Effector memory CD8-positive, alpha-beta T cell (primary cell): ENCODE results near the gene MRLN.
"Not testable (repeated sequence)": the region's sequence is repeated elsewhere in the genome, so short reads cannot be mapped to it uniquely, and the experiment has no call there.

ENCODE experiments used
- ATAC-seq: fragments of 150-1000 bp; cut with Tn5 transposase; replicated peaks from 2 replicates; pipeline ENCODE4 v1.10.0; 2021; ENCODE audit warnings: mild to moderate bottlenecking, moderate library complexity
- DNase-seq, 3 experiments: peaks; one replicate each; pipeline ENCODE4 v3.0.0; 2021
- H3K27ac Mint-ChIP-seq, 2 donors: one replicate each; pipeline ENCODE4 v1.8.0; 2022; ENCODE audit warnings: mild to moderate bottlenecking in 2 of 2, mixed read lengths in 2 of 2, moderate library complexity in 2 of 2
- H3K27me3 Mint-ChIP-seq, 2 donors: one replicate each; pipeline ENCODE4 v1.8.0; 2022; ENCODE audit warnings: mixed read lengths in 2 of 2
- H3K36me3 Mint-ChIP-seq: one replicate; pipeline ENCODE4 v1.8.0; 2022; ENCODE audit warnings: mild to moderate bottlenecking, moderate library complexity, mixed read lengths; ENCODE audit not compliant: insufficient read depth
- H3K4me1 Mint-ChIP-seq, 2 donors: one replicate each; pipeline ENCODE4 v1.8.0; 2022; ENCODE audit warnings: low read depth in 2 of 2, mixed read lengths in 2 of 2
- H3K4me3 Mint-ChIP-seq, 2 donors: one replicate each; pipeline ENCODE4 v1.8.0; 2022; ENCODE audit warnings: mild to moderate bottlenecking in 2 of 2, mixed read lengths in 2 of 2, moderate library complexity in 2 of 2
- H3K9me3 Mint-ChIP-seq, 2 donors: one replicate each; pipeline ENCODE4 v1.8.0; 2022; ENCODE audit warnings: mixed read lengths in 2 of 2

MRLN gene

GRCh38 chr10:59771162-59771807 is 18.0 kb upstream of the MRLN start:
- H3K36me3 Mint-ChIP-seq, result no peaks in the 10 kb centered on the region
- DNase-seq (no peak), ATAC-seq (no peak)
- H3K4me1 Mint-ChIP-seq, result no peaks in the 10 kb centered on the region
- H3K9me3 Mint-ChIP-seq, result no peaks in the 10 kb centered on the region
- no peak overlapping the region for H3K4me3 Mint-ChIP-seq
- H3K27ac Mint-ChIP-seq, result no peak overlapping the region
- peaks cover 7 to 15% of the 10 kb centered on the region in 2 donors for H3K27me3 Mint-ChIP-seq

GRCh38 chr10:59770689-59771088 is 17.4 kb upstream of the MRLN start:
- Mint-ChIP-seq H3K9me3 (no peaks in the 10 kb centered on the region), H3K27ac (no peak overlapping the region), H3K4me3 (no peak overlapping the region), H3K36me3 (no peaks in the 10 kb centered on the region), H3K4me1 (no peaks in the 10 kb centered on the region), H3K27me3 (peaks cover 7 to 15% of the 10 kb centered on the region in 2 donors)
- DNase-seq (no peak), ATAC-seq (no peak)

GRCh38 chr10:59762505-59762904 is 9.2 kb upstream of the MRLN start:
- H3K36me3 Mint-ChIP-seq, result no peaks in the 10 kb centered on the region
- no peak overlapping the region for H3K4me3 Mint-ChIP-seq
- ATAC-seq, result no peak
- DNase-seq, result no peak
- peaks cover 18 to 34% of the 10 kb centered on the region in 2 donors for H3K27me3 Mint-ChIP-seq
- H3K27ac Mint-ChIP-seq, result no peak overlapping the region
- H3K4me1 Mint-ChIP-seq, result no peaks in the 10 kb centered on the region
- no peaks in the 10 kb centered on the region for H3K9me3 Mint-ChIP-seq

GRCh38 chr10:59757966-59758365 is 4.7 kb upstream of the MRLN start:
- Mint-ChIP-seq H3K9me3 (no peaks in the 10 kb centered on the region), H3K4me3 (no peak overlapping the region), H3K27ac (no peak overlapping the region), H3K4me1 (no peaks in the 10 kb centered on the region), H3K27me3 (peaks cover 13 to 29% of the 10 kb centered on the region in 2 donors), H3K36me3 (no peaks in the 10 kb centered on the region)
- ATAC-seq (no peak), DNase-seq (no peak)

GRCh38 chr10:59754951-59755350 is 1.7 kb upstream of the MRLN start:
- Mint-ChIP-seq H3K9me3 (no peaks in the 10 kb centered on the region), H3K36me3 (no peaks in the 10 kb centered on the region), H3K4me3 (no peak overlapping the region), H3K4me1 (no peaks in the 10 kb centered on the region), H3K27me3 (peaks cover 22 to 32% of the 10 kb centered on the region in 2 donors), H3K27ac (no peak overlapping the region)
- no peak for ATAC-seq
- DNase-seq, result no peak

GRCh38 chr10:59752278-59752940 is 846 bp downstream of the MRLN start:
- Mint-ChIP-seq H3K4me3 (no peak overlapping the region), H3K27me3 (peaks cover 26 to 38% of the 10 kb centered on the region in 2 donors), H3K36me3 (no peaks in the 10 kb centered on the region), H3K4me1 (no peaks in the 10 kb centered on the region), H3K27ac (no peak overlapping the region), H3K9me3 (no peaks in the 10 kb centered on the region)
- DNase-seq (no peak), ATAC-seq (no peak)

- no peaks in the 10 kb centered on the region for H3K9me3 Mint-ChIP-seq
- no peak overlapping the region for H3K27ac Mint-ChIP-seq
- H3K4me3 Mint-ChIP-seq, result no peak overlapping the region
- DNase-seq (no peak), ATAC-seq (no peak)
- H3K36me3 Mint-ChIP-seq, result no peaks in the 10 kb centered on the region
- peaks cover 32 to 43% of the 10 kb centered on the region in 2 donors for H3K27me3 Mint-ChIP-seq
- no peaks in the 10 kb centered on the region for H3K4me1 Mint-ChIP-seq
Measured at GRCh38 chr10:59750155-59750945, 2.9 kb downstream of the MRLN start.

GRCh38 chr10:59748834-59749233 is 4.4 kb downstream of the MRLN start:
- H3K9me3 Mint-ChIP-seq, result no peaks in the 10 kb centered on the region

GRCh38 chr10:59745163-59745650 is 8.0 kb downstream of the MRLN start:
- Mint-ChIP-seq H3K4me1 (no peaks in the 10 kb centered on the region), H3K36me3 (no peaks in the 10 kb centered on the region), H3K27me3 (peaks cover 15 to 18% of the 10 kb centered on the region in 2 donors), H3K9me3 (no peaks in the 10 kb centered on the region), H3K27ac (no peak overlapping the region), H3K4me3 (no peak overlapping the region)
- ATAC-seq (no peak), DNase-seq (no peak)

More at GRCh38 chr10:59748834-59749233, 4.4 kb downstream of the MRLN start:
- Mint-ChIP-seq H3K4me3 (no peak overlapping the region), H3K27me3 (peaks cover 32 to 40% of the 10 kb centered on the region in 2 donors), H3K36me3 (no peaks in the 10 kb centered on the region), H3K27ac (no peak overlapping the region), H3K4me1 (no peaks in the 10 kb centered on the region)
- no peak for DNase-seq
- no peak for ATAC-seq

GRCh38 chr10:59744762-59745161 is 8.5 kb downstream of the MRLN start:
- not testable (repeated sequence) for DNase-seq, H3K36me3 Mint-ChIP-seq, H3K4me3 Mint-ChIP-seq, H3K27ac Mint-ChIP-seq, H3K4me1 Mint-ChIP-seq, H3K9me3 Mint-ChIP-seq, ATAC-seq
- peaks cover 14 to 17% of the 10 kb centered on the region in 2 donors for H3K27me3 Mint-ChIP-seq

- H3K4me3 Mint-ChIP-seq, H3K4me1 Mint-ChIP-seq, H3K36me3 Mint-ChIP-seq, ATAC-seq, H3K9me3 Mint-ChIP-seq, DNase-seq, H3K27ac Mint-ChIP-seq: not testable (repeated sequence)
- H3K27me3 Mint-ChIP-seq, result peaks cover 14 to 17% of the 10 kb centered on the region in 2 donors
Measured at GRCh38 chr10:59744156-59744555, 9.1 kb downstream of the MRLN start.

- Mint-ChIP-seq H3K4me1 (no peaks in the 10 kb centered on the region), H3K4me3 (no peak overlapping the region), H3K9me3 (no peaks in the 10 kb centered on the region), H3K36me3 (no peaks in the 10 kb centered on the region), H3K27ac (no peak overlapping the region), H3K27me3 (peaks cover 9 to 14% of the 10 kb centered on the region in 2 donors)
- ATAC-seq (no peak), DNase-seq (no peak)
Measured at GRCh38 chr10:59741583-59741982, 11.7 kb downstream of the MRLN start.

GRCh38 chr10:59741048-59741447 is 12.2 kb downstream of the MRLN start:
- no peaks in the 10 kb centered on the region for H3K4me1 Mint-ChIP-seq
- peaks cover 9 to 14% of the 10 kb centered on the region in 2 donors for H3K27me3 Mint-ChIP-seq
- ATAC-seq (no peak), DNase-seq (no peak)
- H3K36me3 Mint-ChIP-seq, result no peaks in the 10 kb centered on the region
- no peak overlapping the region for H3K27ac Mint-ChIP-seq
- H3K4me3 Mint-ChIP-seq, result no peak overlapping the region
- no peaks in the 10 kb centered on the region for H3K9me3 Mint-ChIP-seq
